ENCODE results near the gene RPL28.

Gene RPL28

DNA sequence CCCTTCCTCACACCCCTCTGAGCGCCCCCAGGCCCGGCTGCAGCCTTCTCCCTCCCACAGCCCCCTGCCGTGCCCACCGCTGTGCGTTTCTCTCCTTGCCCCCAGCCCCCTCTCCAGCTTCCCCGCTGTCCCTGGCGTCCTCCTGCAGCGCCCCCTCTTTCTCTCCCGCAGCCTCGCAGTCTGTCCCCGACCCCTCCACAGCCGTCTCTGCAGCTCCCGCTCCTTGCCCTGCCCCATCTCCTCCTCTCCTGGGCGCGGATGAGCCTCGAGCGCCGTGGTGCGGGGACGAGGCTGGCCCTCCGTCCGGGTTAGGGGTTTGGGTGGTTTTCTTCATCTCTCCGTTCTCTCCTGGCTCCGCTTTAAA is 45.0 kb upstream of the RPL28 start:
- TF ChIP-seq REST (IDR thresholded peaks at IDR 0.05; ENCODE audit: insufficient read depth in 1 of 2, low read depth in 2 of 2, low read length in 2 of 2) (no peak), FOXP2 (optimal IDR thresholded peaks at IDR 0.05; ENCODE audit: borderline replicate concordance, extremely low read depth, extremely low read length, insufficient read depth) (no peak), SIN3A (IDR thresholded peaks at IDR 0.05; ENCODE audit: borderline replicate concordance, insufficient read depth, low read length) (no peak), TAF1 (IDR thresholded peaks at IDR 0.05; ENCODE audit: borderline replicate concordance, insufficient read depth, low read length) (no peak), POLR2AphosphoS5 (IDR thresholded peaks at IDR 0.05; ENCODE audit: low read depth, low read length) (no peak)

DNA sequence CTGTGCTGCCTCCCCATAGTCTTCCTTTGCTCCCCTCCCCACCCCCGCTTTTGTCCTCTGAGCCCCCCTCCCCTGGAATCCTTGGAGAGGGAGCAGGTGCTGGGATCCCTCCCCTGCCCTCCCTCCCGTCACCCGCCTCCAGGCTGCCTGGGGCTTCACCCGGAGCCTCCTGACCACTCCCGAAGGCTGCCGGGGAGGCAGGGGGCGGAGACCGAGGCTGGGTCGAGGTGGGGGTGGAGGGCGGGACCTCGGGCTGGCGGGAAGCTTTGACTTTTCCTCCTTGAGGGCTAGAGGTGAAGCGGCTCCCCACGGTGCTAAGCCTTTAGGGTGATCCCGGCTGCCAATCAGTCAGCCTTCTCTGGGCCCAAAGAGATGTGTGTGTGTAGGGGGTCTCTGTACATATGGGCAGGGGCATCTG is 44.6 kb upstream of the RPL28 start:
- TF ChIP-seq TAF1 (IDR thresholded peaks at IDR 0.05; ENCODE audit: borderline replicate concordance, insufficient read depth, low read length) (no peak), FOXP2 (optimal IDR thresholded peaks at IDR 0.05; ENCODE audit: borderline replicate concordance, extremely low read depth, extremely low read length, insufficient read depth) (no peak), SIN3A (IDR thresholded peaks at IDR 0.05; ENCODE audit: borderline replicate concordance, insufficient read depth, low read length) (no peak), POLR2AphosphoS5 (IDR thresholded peaks at IDR 0.05; ENCODE audit: low read depth, low read length) (no peak; the same call in 1 of the 2 replicates), REST (IDR thresholded peaks at IDR 0.05; ENCODE audit: insufficient read depth in 1 of 2, low read depth in 2 of 2, low read length in 2 of 2) (no peak)

DNA sequence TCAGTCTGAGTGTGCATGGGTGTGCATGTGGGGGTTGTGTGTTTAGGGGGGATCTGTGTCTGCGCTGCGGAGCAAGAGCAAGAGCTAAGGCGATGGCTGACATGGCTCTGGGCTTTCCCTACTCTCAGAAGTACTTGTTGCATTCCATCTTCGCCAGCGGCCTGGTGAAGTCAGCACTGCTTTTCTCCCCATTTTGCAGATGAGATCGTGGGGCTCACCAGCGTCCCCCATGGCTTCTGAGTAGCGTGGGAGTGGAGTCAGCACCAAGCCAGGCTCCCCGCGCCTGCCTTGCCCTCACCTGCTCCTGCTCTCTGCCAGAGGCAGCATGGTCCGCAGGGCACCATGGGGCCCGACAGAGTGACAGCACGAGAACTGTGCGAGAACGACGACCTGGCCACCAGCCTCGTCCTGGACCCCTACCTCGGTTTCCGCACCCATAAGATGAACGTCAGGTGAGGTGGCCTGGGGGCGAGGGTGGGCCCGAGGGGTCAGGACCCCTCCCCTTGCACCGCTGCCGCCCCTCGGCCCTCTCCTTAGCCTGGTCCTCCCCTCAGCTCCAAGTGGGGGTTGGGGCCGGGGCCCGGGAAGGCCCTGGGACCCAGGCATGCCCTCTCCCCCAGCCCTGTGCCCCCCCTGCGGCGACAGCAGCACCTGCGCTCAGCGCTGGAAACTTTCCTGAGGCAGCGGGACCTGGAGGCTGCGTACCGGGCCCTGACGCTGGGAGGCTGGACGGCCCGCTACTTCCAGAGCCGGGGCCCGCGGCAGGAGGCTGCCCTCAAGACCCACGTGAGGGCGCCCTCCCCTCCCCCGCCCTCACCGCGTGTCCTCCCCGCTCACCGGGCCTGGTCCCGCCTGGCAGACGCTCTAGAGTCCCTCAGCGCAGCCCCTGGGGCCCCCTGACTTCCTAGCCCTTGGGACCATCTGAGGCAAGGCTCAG is 43.9 kb upstream of the RPL28 start:
- no peak for TF ChIP-seq REST (IDR thresholded peaks at IDR 0.05; ENCODE audit: insufficient read depth in 1 of 2, low read depth in 2 of 2, low read length in 2 of 2)

DNA sequence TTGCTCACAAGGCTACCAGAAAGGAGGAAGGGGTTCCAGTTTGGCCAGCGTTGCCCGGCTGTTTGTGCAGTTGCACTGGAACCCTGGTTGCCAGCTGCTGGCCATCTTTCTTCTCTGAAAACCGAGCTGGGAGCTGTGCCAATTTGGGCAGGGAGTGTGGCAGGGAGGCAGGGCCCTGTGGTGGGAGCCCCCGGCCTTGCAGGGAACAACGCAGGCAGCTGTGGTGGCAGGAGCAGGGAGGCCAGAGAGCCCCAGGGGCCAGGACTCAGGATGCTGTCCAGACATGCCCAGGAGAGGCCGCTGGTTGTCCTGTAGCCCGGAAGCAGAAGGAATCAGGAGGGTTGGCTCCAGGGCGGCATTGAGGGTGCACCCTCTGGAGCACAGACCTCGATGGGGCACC is 41.3 kb upstream of the RPL28 start:
- TF ChIP-seq POLR2AphosphoS5 (IDR thresholded peaks at IDR 0.05; ENCODE audit: low read depth, low read length) (no peak), FOXP2 (optimal IDR thresholded peaks at IDR 0.05; ENCODE audit: borderline replicate concordance, extremely low read depth, extremely low read length, insufficient read depth) (no peak), REST (IDR thresholded peaks at IDR 0.05; ENCODE audit: insufficient read depth in 1 of 2, low read depth in 2 of 2, low read length in 2 of 2) (no peak), TAF1 (IDR thresholded peaks at IDR 0.05; ENCODE audit: borderline replicate concordance, insufficient read depth, low read length) (no peak), SIN3A (IDR thresholded peaks at IDR 0.05; ENCODE audit: borderline replicate concordance, insufficient read depth, low read length) (no peak)

Data from PFSK-1 (cell line).